ENCODE data around the gene HMCN2.

DNA sequence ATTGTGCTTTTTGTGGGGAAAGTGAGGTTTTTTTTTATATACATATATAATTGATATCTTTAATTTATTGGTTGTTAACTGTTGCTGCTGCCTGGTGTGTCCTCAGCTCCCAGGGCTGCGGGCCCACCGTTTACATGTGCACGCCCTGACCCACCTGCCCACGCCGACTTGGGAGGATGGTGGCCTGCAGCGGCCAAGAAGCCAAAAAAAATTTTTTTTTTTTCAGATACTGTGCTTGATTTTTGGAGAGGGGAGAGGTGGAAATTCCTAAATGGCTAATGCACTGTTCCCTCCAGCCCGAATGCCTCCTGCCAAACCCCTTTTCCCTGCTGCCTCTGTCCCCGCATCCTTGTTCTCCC, 32.0 kb upstream of the HMCN2 start:
- no peak for TF ChIP-seq CTCF (IDR thresholded peaks at IDR 0.05)
- TF ChIP-seq POLR2A (IDR thresholded peaks at IDR 0.05) = no peak
- TF ChIP-seq EP300 (IDR thresholded peaks at IDR 0.05) = no peak

Data from ovary (tissue), 3 donors.